Measurements from ENCODE around the gene RAMP1.

RAMP1 gene

DNA sequence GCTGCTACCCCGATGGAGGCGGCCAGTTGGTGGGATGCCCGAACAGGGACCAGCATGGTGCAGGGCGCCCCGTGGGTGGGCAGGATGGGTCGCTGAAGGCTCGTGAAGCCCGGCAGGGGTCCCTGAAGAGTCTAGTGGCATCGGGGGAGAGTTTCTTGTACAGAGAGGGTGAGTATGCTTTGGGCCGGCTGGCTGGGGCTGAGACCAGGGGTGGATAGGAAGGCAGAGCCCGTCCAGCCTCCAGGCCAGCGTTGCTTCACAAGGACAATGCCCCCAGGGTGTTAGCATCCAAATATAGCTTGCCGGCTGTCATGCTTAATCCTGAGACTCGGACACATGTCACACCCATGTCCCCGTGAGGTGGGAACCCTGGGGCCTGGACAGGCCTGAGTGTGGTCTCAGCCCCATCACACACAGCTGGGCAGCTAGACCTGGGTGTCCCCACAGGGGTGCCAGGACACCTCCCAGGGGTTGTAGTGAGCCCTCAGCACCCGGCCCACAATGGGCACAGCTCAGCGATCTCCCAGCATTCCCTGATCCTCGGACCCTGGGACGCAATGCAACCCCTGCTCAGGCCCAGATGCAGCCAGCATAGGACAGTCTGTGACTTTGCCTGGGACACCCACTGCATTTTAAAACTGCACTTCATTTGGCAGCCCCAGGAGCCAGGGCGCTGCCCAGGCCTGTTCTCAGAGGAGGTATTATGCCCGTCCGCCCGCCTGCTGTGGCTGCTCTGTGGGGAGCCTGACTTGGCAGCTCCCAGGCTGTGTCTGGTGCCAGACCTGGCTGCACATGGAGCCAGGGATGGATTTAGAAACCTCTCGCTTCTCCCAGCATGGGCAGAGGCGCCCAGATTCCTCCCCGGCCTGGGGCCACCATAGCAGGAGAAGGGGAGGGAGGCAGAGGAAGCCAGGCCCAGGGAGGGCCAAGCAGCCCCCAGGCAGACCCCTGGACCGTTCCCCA is 36.4 kb downstream of the RAMP1 start:
- Histone ChIP-seq H3K27me3 (ENCODE audit: insufficient read depth, low read length) (no peaks in the 10 kb centered on the region), H2AFZ (ENCODE audit: low read length, unreplicated experiment) (no peak overlapping the region), H3K4me3 (ENCODE audit: low read depth, low read length) (no peak overlapping the region), H3K79me2 (ENCODE audit: control insufficient read depth, insufficient read depth, low read length, unreplicated experiment) (no peaks in the 10 kb centered on the region), H3K36me3 (ENCODE audit: insufficient read depth, low read length) (no peaks in the 10 kb centered on the region), H3K27ac (ENCODE audit: low read depth, low read length) (no peak overlapping the region), H3K4me1 (ENCODE audit: control insufficient read depth, insufficient read depth, low read length, unreplicated experiment) (no peaks in the 10 kb centered on the region)

DNA sequence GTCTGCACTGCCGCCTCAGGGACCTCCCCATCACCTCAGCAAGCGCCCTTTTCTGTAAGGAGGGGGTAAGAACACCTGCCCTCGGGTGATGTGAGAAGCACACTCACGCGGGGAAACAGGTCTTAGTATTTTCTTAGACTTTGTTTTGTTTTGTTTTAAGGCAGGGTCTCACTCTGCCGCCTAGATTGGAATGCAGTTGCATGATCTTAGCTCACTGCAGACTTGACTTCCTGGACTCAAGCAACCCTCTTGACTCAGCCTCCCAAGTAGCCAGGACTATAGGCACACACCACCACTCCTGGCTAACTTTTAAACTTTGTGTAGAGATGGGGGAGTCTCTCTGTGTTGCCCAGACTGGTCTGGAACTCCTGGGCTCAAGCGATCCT is 37.1 kb downstream of the RAMP1 start:
- no peak overlapping the region for H3K27ac ChIP-seq (ENCODE audit: low read depth, low read length)
- H3K4me1 ChIP-seq (ENCODE audit: control insufficient read depth, insufficient read depth, low read length, unreplicated experiment), result no peaks in the 10 kb centered on the region
- no peaks in the 10 kb centered on the region for H3K79me2 ChIP-seq (ENCODE audit: control insufficient read depth, insufficient read depth, low read length, unreplicated experiment)
- no peak overlapping the region for H3K4me3 ChIP-seq (ENCODE audit: low read depth, low read length)
- H3K36me3 ChIP-seq (ENCODE audit: insufficient read depth, low read length), result no peaks in the 10 kb centered on the region
- H2AFZ ChIP-seq (ENCODE audit: low read length, unreplicated experiment), result no peak overlapping the region
- H3K27me3 ChIP-seq (ENCODE audit: insufficient read depth, low read length), result no peaks in the 10 kb centered on the region

GRCh38 chr2:237896956-237897355 is 37.5 kb downstream of the RAMP1 start:
- Histone ChIP-seq H3K79me2 (ENCODE audit: control insufficient read depth, insufficient read depth, low read length, unreplicated experiment) (no peaks in the 10 kb centered on the region), H3K4me1 (ENCODE audit: control insufficient read depth, insufficient read depth, low read length, unreplicated experiment) (no peaks in the 10 kb centered on the region), H3K27me3 (ENCODE audit: insufficient read depth, low read length) (no peaks in the 10 kb centered on the region), H3K27ac (ENCODE audit: low read depth, low read length) (no peak overlapping the region), H2AFZ (ENCODE audit: low read length, unreplicated experiment) (no peak overlapping the region), H3K4me3 (ENCODE audit: low read depth, low read length) (no peak overlapping the region), H3K36me3 (ENCODE audit: insufficient read depth, low read length) (no peaks in the 10 kb centered on the region)

- H3K36me3 ChIP-seq (ENCODE audit: insufficient read depth, low read length), result no peaks in the 10 kb centered on the region
- H3K4me3 ChIP-seq (ENCODE audit: low read depth, low read length), result no peak overlapping the region
- H2AFZ ChIP-seq (ENCODE audit: low read length, unreplicated experiment), result no peak overlapping the region
- no peaks in the 10 kb centered on the region for H3K27me3 ChIP-seq (ENCODE audit: insufficient read depth, low read length)
- H3K4me1 ChIP-seq (ENCODE audit: control insufficient read depth, insufficient read depth, low read length, unreplicated experiment), result no peaks in the 10 kb centered on the region
- H3K27ac ChIP-seq (ENCODE audit: low read depth, low read length), result no peak overlapping the region
- no peaks in the 10 kb centered on the region for H3K79me2 ChIP-seq (ENCODE audit: control insufficient read depth, insufficient read depth, low read length, unreplicated experiment)
Measured at GRCh38 chr2:237898057-237898414, 38.6 kb downstream of the RAMP1 start.

DNA sequence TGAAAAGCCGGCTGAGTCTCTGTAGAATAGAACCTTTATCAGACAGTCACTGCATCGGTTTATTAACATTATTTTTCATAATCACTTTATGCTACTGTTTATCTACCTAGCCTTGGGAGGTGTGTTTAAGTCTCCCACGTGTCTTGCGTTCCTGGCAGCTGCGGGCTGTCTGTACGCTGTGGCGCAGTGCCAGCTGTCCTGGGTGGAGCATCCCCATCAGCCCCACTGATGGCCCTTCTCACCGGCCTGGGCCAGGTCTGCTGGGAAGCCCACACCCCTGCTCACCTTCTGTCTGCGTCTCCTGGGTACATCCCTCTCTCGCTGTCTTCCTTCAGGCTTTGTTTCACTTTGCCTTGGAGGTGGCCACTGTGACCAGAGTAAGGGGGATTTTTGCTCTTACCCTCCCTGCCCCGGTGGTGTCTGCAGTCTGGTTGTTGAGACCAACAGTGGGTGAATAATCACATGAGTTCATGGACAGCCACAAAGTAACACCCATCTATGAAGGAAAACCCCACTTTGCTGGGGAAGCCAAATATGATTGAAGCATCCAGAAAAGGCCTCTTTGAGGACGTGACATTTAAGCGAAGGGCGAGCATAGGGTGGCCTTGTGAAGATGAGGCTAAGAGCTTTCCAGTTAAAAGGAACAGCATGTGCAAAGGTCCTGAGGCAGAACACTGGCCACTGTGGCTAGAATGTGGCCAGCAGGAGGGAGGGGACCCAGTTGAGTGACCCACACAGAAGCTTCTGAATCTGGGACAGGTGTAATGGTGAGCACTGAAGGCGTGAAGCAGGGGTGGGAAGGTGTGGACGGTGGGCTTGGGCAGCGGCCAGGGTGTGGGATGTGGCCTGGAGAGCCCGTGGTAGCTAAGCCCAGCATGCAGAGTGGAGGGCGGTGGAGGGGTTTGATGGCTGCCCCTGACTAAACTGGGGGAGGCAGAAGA is 41.7 kb downstream of the RAMP1 start:
- H3K27ac ChIP-seq (ENCODE audit: low read depth, low read length), result no peak overlapping the region
- no peaks in the 10 kb centered on the region for H3K27me3 ChIP-seq (ENCODE audit: insufficient read depth, low read length)
- no peaks in the 10 kb centered on the region for H3K79me2 ChIP-seq (ENCODE audit: control insufficient read depth, insufficient read depth, low read length, unreplicated experiment)
- H3K4me3 ChIP-seq (ENCODE audit: low read depth, low read length), result no peak overlapping the region
- H3K4me1 ChIP-seq (ENCODE audit: control insufficient read depth, insufficient read depth, low read length, unreplicated experiment), result peaks cover 12% of the 10 kb centered on the region
- H3K36me3 ChIP-seq (ENCODE audit: insufficient read depth, low read length), result no peaks in the 10 kb centered on the region
- no peak overlapping the region for H2AFZ ChIP-seq (ENCODE audit: low read length, unreplicated experiment)

DNA sequence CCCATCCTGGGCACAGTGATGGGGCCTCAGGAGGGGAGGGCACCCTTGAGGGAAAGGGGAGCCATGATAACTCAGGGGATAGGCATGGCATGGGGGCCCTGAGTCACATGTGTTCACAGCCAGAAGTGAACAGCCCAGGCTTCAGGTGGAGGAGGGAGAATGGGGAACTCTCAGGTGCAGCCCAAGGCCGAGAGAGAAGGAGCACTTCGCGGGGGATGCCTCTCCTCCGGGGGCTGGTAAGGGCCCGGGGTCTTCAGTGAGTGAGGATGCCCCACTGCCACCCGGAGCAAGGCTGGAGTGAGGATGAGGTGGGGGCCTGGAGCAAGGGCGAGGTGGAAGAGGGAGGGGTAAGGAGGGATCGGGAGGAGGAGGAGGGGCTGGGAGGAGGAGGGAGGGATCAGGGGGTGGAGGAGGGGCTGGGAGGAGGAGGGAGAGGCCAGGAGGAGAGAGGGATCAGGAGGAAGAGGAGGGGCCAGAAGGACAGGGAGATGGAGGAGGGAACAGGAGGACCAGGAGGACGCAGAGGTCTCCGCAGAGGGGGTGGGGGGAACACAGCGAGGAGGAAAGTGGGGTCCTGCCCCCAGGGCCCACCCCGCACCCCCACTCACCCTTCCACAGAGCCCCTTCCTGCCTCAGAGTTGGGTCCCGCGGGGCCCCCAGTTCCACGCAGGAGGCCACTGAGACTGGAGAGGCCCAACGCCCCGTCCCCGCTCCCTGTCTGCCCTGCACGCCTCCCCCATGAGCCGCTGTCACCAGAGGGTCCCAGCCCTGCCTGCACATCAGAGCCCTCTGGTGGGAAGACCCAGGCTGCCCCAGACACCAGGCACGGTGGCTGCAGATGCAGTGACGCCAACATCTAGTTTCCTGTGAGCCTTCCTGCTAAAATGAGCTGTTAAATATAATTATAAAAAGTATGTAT is 42.8 kb downstream of the RAMP1 start:
- H3K4me1 ChIP-seq (ENCODE audit: control insufficient read depth, insufficient read depth, low read length, unreplicated experiment), result peaks cover 12% of the 10 kb centered on the region
- H2AFZ ChIP-seq (ENCODE audit: low read length, unreplicated experiment), result no peak overlapping the region
- no peak overlapping the region for H3K4me3 ChIP-seq (ENCODE audit: low read depth, low read length)
- H3K27me3 ChIP-seq (ENCODE audit: insufficient read depth, low read length), result no peaks in the 10 kb centered on the region
- no peaks in the 10 kb centered on the region for H3K36me3 ChIP-seq (ENCODE audit: insufficient read depth, low read length)
- no peaks in the 10 kb centered on the region for H3K79me2 ChIP-seq (ENCODE audit: control insufficient read depth, insufficient read depth, low read length, unreplicated experiment)
- H3K27ac ChIP-seq (ENCODE audit: low read depth, low read length), result no peak overlapping the region

DNA sequence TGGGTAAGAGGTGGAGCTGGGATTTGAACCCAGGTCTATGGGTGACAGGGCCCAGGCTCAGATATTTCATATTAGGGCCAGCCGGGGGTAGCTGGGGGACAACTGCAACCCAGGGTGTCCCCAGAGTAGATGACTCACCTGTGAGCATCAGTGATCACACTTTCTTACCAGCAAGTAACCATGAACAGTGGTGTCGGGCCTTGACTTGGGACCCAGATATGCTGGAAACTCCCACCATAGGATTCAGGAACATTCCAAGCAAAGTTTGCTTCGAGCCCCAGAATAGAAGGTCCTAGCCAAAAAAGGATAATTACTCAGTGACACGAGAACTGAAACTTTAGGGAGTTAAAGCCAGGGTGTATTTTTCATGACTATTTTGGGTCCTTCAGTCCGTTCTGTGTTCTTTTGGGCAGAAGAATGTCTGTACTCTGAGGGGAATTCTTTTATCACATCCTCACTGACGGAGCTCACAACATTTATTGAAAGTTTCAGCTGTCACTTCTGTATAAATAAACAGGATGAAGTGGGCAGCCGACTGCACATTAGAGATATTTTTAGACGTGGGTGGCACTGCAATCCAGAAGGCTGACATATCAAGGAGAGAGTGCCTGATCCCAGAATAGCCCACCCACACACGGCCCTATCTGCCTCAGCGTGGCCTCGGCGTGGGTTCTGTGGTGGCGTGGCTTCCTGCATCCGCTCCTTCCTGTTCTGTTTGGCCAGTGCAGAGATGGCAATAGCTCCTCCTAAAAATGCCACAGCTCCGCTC is 45.6 kb downstream of the RAMP1 start:
- H3K27me3 ChIP-seq (ENCODE audit: insufficient read depth, low read length), result no peaks in the 10 kb centered on the region
- peak overlapping the region; percentile 86 for H3K27ac ChIP-seq (ENCODE audit: low read depth, low read length)
- peaks cover 12% of the 10 kb centered on the region for H3K4me1 ChIP-seq (ENCODE audit: control insufficient read depth, insufficient read depth, low read length, unreplicated experiment)

DNA sequence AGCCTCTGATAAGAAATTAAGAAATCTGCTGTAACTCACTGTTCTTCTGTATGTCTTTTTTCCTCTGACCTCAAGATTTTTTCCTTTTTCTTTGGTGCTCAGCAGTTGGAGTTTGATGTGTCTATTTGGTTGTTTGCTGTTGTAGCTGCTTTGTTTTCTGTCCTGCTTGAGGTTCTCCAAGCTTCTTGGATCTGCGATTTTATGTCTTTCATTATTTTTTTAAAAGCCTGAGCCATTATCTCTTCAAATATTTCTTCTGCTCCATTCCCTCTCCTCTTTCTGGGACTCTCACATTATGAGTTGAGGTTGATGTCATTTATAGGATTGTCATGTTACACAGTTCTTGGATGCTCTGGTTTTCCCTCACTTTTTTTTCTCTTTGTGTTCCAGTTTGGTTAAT is 47.7 kb downstream of the RAMP1 start:
- H3K27me3 ChIP-seq (ENCODE audit: insufficient read depth, low read length), result no peaks in the 10 kb centered on the region
- H3K4me1 ChIP-seq (ENCODE audit: control insufficient read depth, insufficient read depth, low read length, unreplicated experiment), result peaks cover 12% of the 10 kb centered on the region
- H3K27ac ChIP-seq (ENCODE audit: low read depth, low read length), result no peak overlapping the region
- H3K4me3 ChIP-seq (ENCODE audit: low read depth, low read length), result no peak overlapping the region
- no peaks in the 10 kb centered on the region for H3K79me2 ChIP-seq (ENCODE audit: control insufficient read depth, insufficient read depth, low read length, unreplicated experiment)
- no peaks in the 10 kb centered on the region for H3K36me3 ChIP-seq (ENCODE audit: insufficient read depth, low read length)
- H2AFZ ChIP-seq (ENCODE audit: low read length, unreplicated experiment), result no peak overlapping the region

More for the DNA sequence above, 45.6 kb downstream of the RAMP1 start:
- peak overlapping the region; percentile 76 for H2AFZ ChIP-seq (ENCODE audit: low read length, unreplicated experiment)
- no peaks in the 10 kb centered on the region for H3K79me2 ChIP-seq (ENCODE audit: control insufficient read depth, insufficient read depth, low read length, unreplicated experiment)
- H3K4me3 ChIP-seq (ENCODE audit: low read depth, low read length), result peak overlapping the region; percentile 24
- no peaks in the 10 kb centered on the region for H3K36me3 ChIP-seq (ENCODE audit: insufficient read depth, low read length)

GRCh38 chr2:237909075-237909695 is 49.8 kb downstream of the RAMP1 start:
- Histone ChIP-seq H3K27ac (ENCODE audit: low read depth, low read length) (no peak overlapping the region), H3K27me3 (ENCODE audit: insufficient read depth, low read length) (no peaks in the 10 kb centered on the region), H3K4me3 (ENCODE audit: low read depth, low read length) (no peak overlapping the region), H3K4me1 (ENCODE audit: control insufficient read depth, insufficient read depth, low read length, unreplicated experiment) (peaks cover 12% of the 10 kb centered on the region), H3K36me3 (ENCODE audit: insufficient read depth, low read length) (no peaks in the 10 kb centered on the region), H3K79me2 (ENCODE audit: control insufficient read depth, insufficient read depth, low read length, unreplicated experiment) (no peaks in the 10 kb centered on the region), H2AFZ (ENCODE audit: low read length, unreplicated experiment) (no peak overlapping the region)
